ENCODE measurements around the gene CTU2.

Gene CTU2

DNA sequence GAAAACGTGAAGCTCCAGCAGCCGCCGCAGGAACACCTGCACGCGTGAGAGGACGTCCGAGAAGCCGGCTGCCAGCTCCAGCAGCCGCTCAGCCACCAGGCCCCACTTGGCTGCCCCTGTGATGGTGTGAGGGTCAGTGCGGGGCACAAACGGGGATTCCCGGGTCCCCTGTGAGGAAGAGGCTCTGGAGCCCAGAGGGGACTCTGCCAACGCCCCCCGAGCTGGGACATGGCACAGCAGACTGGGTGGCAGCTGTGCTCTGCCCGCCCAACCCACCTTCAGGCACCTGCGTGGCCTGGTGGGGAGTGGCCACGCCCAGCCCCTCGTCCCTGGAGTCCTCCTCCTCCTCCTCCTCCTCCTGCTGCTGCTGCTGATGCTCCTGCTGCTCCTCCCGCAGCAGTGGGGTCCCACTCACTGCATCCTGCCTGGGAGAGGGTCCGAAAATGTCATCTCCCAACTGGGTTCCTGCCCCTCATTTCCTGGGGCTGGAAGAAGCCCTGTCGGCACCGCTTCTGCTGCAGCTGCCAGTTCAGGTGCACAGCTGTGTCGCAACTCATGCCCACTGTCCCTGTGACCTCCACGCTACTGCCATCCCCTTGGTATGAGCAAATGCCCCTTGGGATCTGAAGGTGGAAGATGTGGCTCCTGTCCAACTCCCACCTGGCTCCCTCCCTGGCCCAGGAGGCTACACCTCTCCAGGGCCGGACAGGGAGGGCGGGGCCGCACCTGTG is 27.5 kb downstream of the CTU2 start:
- H3K9me3 ChIP-seq (ENCODE audit: control insufficient read depth, insufficient read depth, low read length): no peaks in the 10 kb centered on the region
- H3F3A ChIP-seq (ENCODE audit: control insufficient read depth, insufficient read depth): no peaks in the 10 kb centered on the region
- H3K4me3 ChIP-seq (ENCODE audit: low read length): no peak overlapping the region
- H4K20me1 ChIP-seq (ENCODE audit: control insufficient read depth, insufficient read depth, low read depth, low read length): peaks cover 5% of the 10 kb centered on the region; the same call in 1 of the 2 replicates
- H3K36me3 ChIP-seq (ENCODE audit: control insufficient read depth, low read length): peaks cover 77% of the 10 kb centered on the region
- H3K79me2 ChIP-seq (ENCODE audit: control insufficient read depth, low read length): 0 out of 2 replicates have a peak, but pooled peaks cover 4% of the 10 kb centered on the region
- H3K27me3 ChIP-seq (ENCODE audit: control insufficient read depth, low read length): no peaks in the 10 kb centered on the region
- no peak overlapping the region for H3K27ac ChIP-seq (ENCODE audit: low read depth, low read length)
- peaks cover 17% of the 10 kb centered on the region for H3K4me1 ChIP-seq (ENCODE audit: control insufficient read depth, low read length)
- H3K9me2 ChIP-seq (replicated peaks; ENCODE audit: control insufficient read depth, low read length): no peaks in the 10 kb centered on the region
- H3K4me2 ChIP-seq (ENCODE audit: low read length): no peak overlapping the region
- TF ChIP-seq, protein P1, sequence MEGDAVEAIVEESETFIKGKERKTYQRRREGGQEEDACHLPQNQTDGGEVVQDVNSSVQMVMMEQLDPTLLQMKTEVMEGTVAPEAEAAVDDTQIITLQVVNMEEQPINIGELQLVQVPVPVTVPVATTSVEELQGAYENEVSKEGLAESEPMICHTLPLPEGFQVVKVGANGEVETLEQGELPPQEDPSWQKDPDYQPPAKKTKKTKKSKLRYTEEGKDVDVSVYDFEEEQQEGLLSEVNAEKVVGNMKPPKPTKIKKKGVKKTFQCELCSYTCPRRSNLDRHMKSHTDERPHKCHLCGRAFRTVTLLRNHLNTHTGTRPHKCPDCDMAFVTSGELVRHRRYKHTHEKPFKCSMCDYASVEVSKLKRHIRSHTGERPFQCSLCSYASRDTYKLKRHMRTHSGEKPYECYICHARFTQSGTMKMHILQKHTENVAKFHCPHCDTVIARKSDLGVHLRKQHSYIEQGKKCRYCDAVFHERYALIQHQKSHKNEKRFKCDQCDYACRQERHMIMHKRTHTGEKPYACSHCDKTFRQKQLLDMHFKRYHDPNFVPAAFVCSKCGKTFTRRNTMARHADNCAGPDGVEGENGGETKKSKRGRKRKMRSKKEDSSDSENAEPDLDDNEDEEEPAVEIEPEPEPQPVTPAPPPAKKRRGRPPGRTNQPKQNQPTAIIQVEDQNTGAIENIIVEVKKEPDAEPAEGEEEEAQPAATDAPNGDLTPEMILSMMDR (IDR thresholded peaks at IDR 0.05; ENCODE audit: low read depth, low read length, poor library complexity, severe bottlenecking): no peak
- TF ChIP-seq EZH2phosphoT487 (IDR thresholded peaks at IDR 0.05; ENCODE audit: borderline replicate concordance, low read length): no peak

DNA sequence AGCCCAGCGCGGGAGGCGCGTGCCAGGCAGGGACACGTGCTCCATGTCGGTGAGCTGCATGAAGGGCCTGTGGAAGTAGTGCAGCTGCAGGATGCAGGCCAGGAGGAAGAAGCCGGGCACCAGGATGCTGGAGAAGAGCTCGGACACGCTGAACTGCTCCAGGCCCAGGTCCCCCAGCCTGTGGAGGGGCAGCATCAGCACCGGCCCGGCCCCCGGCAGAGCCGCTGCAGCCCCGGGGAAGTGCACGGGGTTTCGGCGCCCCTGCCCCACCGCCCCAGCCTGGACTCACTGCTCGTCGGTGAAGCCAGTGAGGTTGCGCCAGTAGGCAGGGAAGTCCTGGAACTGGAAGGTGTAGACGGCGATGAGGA is 28.0 kb downstream of the CTU2 start:
- H3F3A ChIP-seq (ENCODE audit: control insufficient read depth, insufficient read depth): no peaks in the 10 kb centered on the region
- no peak overlapping the region for H3K4me2 ChIP-seq (ENCODE audit: low read length)
- H3K79me2 ChIP-seq (ENCODE audit: control insufficient read depth, low read length): 0 out of 2 replicates have a peak, but pooled peaks cover 4% of the 10 kb centered on the region
- no peaks in the 10 kb centered on the region for H3K27me3 ChIP-seq (ENCODE audit: control insufficient read depth, low read length)
- TF ChIP-seq, protein P1 (IDR thresholded peaks at IDR 0.05; ENCODE audit: low read depth, low read length, poor library complexity, severe bottlenecking): no peak
- TF ChIP-seq EZH2phosphoT487 (IDR thresholded peaks at IDR 0.05; ENCODE audit: borderline replicate concordance, low read length): no peak
- peaks cover 5% of the 10 kb centered on the region; the same call in 1 of the 2 replicates for H4K20me1 ChIP-seq (ENCODE audit: control insufficient read depth, insufficient read depth, low read depth, low read length)
- H3K36me3 ChIP-seq (ENCODE audit: control insufficient read depth, low read length): peaks cover 79% of the 10 kb centered on the region
- H3K4me1 ChIP-seq (ENCODE audit: control insufficient read depth, low read length): peaks cover 22% of the 10 kb centered on the region
- H3K4me3 ChIP-seq (ENCODE audit: low read length): no peak overlapping the region
- no peaks in the 10 kb centered on the region for H3K9me2 ChIP-seq (replicated peaks; ENCODE audit: control insufficient read depth, low read length)
- no peak overlapping the region for H3K27ac ChIP-seq (ENCODE audit: low read depth, low read length)
- no peaks in the 10 kb centered on the region for H3K9me3 ChIP-seq (ENCODE audit: control insufficient read depth, insufficient read depth, low read length)

DNA sequence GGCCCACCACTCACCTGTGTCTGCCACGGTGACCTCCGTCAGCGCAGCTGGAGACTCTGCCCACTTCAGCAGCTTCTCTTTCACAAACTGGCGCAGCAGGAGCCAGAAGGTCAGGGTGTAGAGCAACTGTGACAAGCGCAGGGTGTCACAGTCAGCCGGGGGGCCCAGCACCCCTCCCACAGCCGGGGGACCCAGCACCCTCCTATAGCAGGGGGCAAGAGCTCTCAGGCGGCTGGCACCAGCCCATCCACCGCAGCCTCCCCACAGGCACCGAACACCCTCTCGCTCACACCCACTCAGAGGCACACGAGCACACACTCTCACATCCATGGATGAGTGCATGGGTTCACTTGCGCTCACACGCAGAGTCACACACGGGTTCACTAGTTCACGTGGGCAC is 28.8 kb downstream of the CTU2 start:
- Histone ChIP-seq H3K36me3 (ENCODE audit: control insufficient read depth, low read length) (peaks cover 79% of the 10 kb centered on the region), H4K20me1 (ENCODE audit: control insufficient read depth, insufficient read depth, low read depth, low read length) (peaks cover 5% of the 10 kb centered on the region; the same call in 1 of the 2 replicates), H3K4me3 (ENCODE audit: low read length) (no peak overlapping the region), H3K27ac (ENCODE audit: low read depth, low read length) (no peak overlapping the region), H3K9me3 (ENCODE audit: control insufficient read depth, insufficient read depth, low read length) (no peaks in the 10 kb centered on the region), H3K9me2 (replicated peaks; ENCODE audit: control insufficient read depth, low read length) (no peaks in the 10 kb centered on the region), H3K27me3 (ENCODE audit: control insufficient read depth, low read length) (no peaks in the 10 kb centered on the region), H3F3A (ENCODE audit: control insufficient read depth, insufficient read depth) (no peaks in the 10 kb centered on the region), H3K4me1 (ENCODE audit: control insufficient read depth, low read length) (peaks cover 24% of the 10 kb centered on the region), H3K4me2 (ENCODE audit: low read length) (no peak overlapping the region), H3K79me2 (ENCODE audit: control insufficient read depth, low read length) (0 out of 2 replicates have a peak, but pooled peaks cover 4% of the 10 kb centered on the region)
- TF ChIP-seq EZH2phosphoT487 (IDR thresholded peaks at IDR 0.05; ENCODE audit: borderline replicate concordance, low read length): no peak
- TF ChIP-seq, protein P1 (IDR thresholded peaks at IDR 0.05; ENCODE audit: low read depth, low read length, poor library complexity, severe bottlenecking): no peak
